Activated T-cell treated with anti-CD3 and anti-CD28 coated beads, Interleukin-2, amount 50 U/mL, for 48 hours (primary cell): Measurements from ENCODE around the gene SLC43A1.
"Not testable (repeated sequence)": the region's sequence is repeated elsewhere in the genome, so short reads cannot be mapped to it uniquely, and the experiment has no call there.

Experiments used
- DNase-seq, 2 experiments: peaks; one replicate each; pipeline ENCODE4 v3.0.0-alpha.2; 2020

SLC43A1 gene

DNA sequence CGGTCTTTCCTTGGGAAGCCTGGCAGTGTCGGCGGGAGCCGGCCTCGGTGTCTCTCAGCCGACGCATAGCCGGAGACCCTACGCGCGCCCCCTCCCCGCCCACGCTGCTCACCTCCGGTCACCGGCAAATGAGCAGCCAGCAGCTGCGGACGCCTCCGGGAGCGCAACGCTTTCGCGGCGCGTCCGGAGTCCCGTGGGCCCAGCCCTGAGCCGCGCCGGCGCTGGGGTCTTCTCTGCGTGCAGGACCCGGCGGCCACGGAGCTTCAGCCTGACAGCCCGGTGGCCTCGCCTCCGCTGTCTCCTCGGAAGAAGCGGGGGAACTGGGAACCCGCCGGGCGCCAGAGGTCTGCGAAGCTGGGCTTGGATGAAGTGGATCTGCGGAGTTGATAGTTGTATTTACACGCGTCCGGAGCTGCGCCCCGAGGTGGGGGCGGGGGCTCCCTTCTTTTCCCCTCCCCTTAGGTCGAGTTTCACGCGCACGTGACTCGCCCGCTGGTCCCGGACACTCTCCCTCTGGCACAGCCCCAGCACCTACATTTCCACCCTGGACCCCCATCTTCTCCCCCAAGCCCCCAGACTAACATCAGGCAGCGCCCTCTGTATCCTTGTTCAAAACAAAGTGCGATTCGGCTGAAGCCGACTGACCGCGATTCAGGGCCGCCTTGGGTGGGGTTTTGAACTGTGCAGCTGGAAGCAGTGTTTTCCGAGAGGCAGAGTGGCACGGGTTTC, at the start of gene SLC43A1:
Gene SLC43A1 (minus strand): TSS at position 371 of the 729 bp plus-strand sequence. CDS start 1,591 bp downstream, outside the sequence.
- DNase-seq = peak; percentile 61 to 71

DNA sequence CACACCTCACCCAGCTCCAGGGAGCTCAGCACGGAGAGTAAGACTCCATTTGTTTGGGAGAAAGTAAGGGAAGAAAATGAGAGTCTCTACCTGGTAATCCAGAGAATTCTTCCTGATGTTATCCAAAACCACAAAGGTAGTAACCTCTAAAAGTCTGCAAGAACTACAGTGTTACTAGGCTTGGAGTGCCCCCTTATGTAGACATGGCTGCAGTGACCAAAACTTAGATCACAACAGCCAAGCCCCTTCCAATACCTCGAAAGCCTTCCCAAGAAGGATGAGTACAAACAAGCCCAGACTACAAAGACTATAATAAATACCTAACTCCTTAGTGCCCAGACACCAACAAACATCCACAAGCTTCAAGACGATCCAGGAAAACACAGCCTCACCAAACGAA, 47.1 kb upstream of the SLC43A1 start:
- DNase-seq = no peak

DNA sequence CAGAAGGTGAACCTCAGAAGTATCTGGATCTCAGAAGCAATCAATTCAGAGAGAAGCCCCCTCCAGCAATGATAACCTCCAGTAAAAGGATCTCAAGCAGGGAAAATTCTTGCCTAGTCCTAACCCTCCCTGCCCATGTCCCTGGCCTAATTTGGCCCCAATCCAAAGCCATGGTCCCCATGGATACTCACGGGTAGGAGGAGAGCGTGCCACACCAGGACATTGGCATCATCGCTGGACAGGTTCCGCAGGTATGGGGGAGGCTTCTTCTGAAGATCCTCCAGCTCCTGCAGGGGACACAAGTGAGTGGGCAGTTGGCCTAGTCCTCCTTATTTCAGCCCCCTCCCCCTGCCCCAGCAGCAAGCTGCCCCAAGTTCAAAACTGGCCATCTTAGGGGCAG, 44.6 kb upstream of the SLC43A1 start:
- DNase-seq = no peak

DNA sequence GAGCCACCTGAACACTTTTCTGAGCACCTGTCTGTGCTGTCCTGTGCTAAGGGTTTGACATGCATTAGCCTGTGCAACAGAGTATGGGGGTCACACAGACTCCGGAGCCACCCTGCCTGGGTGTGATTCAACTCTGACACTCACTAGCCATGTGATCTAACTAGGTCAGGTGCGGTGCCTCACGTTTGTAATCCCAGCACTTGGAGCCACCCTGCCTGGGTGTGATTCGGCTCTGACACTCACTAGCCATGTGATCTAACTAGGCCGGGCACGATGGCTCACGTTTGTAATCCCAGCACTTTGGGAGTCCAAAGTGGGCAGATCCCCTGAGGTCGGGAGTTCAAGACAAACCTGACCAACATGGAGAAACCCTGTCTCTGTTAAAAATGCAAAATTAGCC, 40.5 kb upstream of the SLC43A1 start:
- no peak for DNase-seq

DNA sequence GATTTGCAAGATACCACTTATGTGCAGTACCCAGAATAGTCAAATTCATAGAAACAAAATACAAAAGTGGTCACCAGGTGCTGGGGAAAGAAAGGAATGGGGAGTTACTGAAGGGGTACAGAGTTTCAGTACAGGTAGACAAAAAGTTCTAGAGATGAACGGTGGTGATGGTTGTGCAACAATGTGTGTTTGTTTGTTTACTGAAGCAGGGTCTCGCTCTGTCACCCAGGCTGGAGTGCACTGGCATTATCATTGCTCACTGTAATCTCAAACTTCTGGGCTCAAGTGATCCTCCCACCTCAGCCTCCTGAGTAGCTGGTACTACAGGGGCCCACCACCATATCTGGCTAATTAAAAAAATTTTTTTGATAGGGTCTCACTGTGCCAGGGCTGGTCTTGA, 39.9 kb upstream of the SLC43A1 start:
- DNase-seq = no peak

DNA sequence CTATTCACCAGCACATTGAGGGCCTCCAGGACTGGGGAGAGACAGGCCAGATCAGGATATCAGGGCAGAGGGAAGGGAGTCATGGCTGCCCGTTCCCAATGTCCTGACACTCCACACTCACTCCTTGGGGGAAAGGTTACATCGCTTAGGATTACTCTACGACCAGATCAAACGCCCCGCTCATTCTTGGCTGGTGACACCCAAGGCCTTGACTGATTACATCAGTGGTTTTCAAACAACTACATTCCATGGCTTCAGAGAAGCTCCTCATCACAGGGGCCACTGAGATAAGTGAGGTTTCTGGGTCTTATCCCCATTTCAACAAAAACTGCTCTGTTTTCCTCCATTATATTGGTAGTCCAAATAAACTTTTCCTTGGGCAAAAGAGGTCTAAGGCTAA, 37.0 kb upstream of the SLC43A1 start:
- no peak for DNase-seq

DNA sequence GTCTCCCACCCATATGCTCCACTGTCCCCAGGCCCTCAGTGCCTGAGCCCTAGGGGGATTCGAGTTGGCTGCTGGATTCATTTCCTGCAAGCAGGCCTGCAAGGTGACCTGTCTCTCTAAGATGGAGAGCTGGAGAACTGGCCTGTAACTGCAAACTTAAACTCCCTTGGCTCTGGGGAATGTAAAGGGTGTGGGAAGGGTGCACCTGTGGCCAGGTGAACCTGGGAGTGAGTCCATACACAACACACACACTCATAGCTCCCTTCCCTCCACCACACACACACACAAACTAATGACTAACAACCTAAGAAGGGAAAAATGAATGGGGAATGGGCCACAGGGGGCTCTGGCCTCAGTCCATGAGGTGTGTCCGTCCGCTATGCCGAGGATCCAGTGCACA, 36.4 kb upstream of the SLC43A1 start:
- no peak for DNase-seq

DNA sequence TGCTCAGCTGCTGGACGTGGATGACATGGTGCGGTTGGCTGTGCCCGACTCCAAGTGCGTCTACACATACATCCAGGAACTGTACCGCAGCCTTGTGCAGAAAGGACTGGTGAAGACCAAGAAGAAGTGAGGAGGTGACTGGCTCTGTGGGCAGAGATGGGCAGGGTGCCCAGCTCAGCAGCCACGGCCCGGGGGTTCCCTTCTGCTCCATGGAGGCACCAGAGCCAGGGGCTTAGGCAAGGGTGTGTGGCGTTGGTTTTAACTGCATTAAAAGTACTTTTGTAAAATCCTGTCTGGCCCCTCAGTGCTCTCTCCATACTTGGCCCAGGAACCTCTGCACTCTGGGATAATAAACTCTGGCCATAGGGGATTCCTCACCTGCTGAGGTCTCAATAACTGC, 34.5 kb upstream of the SLC43A1 start:
- no peak for DNase-seq

DNA sequence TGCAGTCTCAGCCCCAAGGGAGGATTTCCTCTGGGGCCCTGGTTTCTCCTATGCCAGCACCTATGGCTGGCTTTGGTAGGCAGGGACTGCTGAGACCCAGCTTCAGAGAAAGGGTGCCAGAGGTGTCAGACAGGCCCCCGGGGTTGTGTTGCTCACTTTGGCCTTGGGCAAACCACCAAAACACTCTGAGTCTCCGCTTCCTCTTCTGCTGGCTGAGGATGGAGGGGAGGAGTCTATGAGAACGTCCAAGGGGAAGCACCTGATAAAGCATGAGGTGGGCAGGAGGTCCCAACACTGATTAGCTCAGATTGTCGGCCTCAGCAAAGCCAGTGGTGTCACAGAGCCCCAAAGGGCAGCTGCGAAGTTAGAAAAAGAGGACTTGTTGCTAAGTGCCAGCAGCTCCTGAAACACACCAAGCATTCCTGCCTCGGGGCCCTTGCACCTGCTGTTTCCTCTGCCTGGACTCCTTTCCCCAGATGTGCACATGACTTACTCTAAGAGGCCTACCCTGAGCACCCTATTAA, 32.4 kb upstream of the SLC43A1 start:
- no peak for DNase-seq

DNA sequence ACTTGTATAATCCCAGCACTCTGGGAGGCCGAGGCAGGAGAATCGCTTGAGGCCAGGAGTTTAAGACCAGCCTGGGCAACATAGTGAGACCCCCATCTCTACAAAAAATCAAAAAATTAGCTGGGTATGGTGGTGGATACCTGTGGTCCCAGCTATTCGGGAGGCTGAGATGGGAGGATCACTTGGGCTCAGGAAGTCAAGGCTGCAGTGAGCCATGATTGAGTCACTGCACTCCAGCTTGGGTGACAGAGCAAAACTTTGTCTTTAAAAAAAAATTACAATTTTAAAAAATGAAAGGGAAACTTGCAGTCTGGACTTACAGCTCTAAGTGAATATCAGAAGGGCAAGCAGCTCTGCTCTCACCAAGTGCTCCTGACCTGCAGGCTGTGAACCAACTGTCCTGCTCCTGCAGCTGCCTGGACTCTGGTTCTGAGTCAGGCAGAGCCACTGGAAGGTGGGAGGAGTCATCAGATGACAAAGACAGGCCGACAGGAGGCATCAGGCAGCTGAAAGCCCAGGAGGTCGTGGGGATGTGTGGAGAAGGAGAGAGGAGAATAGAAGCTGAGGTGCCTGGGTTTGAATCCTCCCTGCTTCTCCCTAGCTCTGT, 31.5 kb upstream of the SLC43A1 start:
- peak in 1 of 2 experiments; percentile 41 for DNase-seq

DNA sequence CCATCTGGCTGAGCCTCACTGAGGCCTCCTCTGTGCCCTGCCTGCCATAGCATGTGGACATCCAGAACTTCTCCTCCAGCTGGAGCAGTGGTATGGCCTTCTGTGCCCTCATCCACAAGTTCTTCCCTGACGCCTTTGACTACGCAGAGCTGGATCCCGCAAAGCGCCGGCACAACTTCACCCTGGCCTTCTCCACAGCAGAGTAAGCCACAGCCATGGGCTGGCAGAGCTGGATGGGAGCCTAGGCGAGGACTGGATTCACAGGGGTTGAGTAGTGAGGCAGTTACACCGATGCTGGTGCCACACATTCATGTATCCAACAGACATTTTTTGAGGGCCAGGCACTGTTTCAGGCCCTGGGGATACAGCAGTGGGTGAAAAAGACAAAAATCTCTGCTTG, 30.9 kb upstream of the SLC43A1 start:
- no peak for DNase-seq

DNA sequence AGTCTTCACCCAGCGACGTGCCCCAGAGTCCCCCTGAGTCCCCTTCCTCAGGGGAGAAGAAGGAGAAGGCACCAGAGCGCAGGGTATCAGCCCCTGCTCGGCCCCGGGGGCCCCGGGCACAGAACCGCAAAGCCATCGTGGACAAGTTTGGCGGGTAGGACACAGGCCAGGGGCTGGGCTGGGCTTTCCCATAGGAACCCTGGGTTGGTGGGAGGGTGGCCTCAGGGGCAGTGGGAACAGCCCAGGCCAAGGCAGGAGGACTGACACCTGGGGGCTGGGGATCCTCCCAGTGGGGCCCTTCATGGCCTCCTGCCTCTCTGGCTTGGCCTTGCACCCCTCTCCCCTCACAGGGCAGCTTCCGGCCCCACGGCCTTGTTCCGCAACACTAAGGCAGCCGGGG, 30.4 kb upstream of the SLC43A1 start:
- DNase-seq = no peak

DNA sequence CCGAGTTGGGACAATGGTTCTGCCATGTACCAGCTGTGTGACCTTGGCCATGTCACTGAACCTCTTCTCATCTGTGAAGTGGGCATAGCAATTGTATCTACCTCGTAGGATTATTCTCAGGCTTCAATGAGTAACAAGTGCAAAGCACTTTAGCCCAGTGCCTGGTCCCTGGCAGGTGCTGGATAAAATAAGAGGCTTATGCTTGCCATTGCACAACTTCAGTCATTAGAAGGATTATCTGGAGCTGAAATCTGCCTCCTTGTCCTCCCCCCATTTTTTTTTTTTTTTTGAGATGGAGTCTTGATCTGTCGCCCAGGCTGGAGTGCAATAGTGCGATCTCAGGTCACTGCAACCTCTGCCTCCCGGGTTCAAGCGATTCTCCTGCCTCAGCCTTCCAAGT, 29.1 kb upstream of the SLC43A1 start:
- no peak for DNase-seq

DNA sequence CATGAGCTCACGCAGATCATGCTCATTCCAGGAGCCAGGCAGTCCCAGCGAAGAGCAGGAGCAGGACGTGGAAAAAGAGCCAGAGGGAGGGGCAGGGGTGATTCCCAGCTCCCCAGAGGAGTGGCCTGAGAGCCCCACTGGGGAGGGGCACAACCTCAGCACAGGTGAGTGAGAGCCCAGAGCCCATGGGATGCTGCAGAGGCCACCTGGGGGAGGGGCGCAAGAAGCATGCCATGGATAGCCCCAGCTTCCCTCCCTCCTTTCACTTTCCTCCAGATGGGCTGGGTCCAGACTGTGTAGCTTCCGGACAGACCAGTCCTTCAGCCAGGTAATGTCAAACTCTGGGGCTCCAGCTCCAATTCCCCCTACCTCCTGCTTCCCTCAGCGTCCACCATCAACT, 28.1 kb upstream of the SLC43A1 start:
- no peak for DNase-seq

DNA sequence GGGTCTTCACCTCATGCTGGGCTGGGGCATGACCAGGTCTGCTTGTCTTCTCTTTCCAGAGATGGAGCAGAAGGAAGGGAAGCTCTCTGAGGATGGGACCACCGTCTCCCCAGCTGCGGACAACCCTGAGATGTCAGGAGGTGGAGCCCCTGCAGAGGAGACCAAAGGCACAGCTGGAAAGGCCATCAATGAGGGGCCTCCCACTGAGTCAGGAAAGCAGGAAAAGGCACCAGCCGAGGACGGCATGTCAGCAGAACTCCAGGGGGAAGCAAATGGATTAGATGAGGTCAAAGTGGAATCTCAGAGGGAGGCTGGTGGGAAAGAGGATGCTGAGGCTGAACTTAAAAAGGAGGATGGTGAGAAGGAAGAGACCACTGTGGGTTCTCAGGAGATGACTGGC, 27.1 kb upstream of the SLC43A1 start:
- no peak for DNase-seq

DNA sequence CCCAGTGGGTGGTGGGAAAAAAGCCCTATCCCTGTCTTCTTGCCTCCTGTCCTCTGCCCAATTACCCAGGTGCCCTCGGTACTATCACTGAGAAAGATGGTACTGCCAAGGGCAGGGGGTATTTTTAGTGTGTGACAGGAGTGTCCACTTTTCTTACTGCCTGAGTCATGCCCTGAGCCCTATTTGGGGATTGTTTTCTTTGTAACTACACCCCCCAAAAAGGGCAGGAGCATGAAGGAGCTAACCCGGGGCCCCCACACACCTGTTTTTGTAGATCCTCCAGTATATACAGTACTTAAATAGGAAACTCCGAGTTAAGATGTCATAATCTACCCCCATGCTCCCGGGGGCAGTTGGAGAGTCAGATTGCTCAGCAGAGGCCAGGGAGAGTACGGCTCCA, 25.7 kb upstream of the SLC43A1 start:
- DNase-seq = no peak

DNA sequence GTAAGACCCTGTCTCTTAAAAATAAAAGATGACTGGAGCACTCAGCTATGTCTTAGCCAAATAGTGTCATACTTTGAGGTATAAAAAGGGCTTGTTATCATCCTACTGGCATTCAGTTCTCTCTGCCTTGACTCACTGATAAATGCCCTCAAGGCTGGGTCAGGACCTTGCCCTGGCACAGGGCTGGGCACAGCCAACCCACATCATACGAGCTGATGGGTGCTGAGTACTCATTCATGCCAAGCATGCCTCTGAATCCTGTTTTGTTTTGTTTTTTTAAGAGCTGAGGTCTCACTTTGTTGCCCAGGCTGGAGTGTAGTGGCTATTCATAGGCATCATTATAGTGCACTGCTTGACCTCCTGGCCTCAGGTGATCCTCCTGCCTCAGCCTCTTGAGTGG, 23.8 kb upstream of the SLC43A1 start:
- no peak for DNase-seq

DNA sequence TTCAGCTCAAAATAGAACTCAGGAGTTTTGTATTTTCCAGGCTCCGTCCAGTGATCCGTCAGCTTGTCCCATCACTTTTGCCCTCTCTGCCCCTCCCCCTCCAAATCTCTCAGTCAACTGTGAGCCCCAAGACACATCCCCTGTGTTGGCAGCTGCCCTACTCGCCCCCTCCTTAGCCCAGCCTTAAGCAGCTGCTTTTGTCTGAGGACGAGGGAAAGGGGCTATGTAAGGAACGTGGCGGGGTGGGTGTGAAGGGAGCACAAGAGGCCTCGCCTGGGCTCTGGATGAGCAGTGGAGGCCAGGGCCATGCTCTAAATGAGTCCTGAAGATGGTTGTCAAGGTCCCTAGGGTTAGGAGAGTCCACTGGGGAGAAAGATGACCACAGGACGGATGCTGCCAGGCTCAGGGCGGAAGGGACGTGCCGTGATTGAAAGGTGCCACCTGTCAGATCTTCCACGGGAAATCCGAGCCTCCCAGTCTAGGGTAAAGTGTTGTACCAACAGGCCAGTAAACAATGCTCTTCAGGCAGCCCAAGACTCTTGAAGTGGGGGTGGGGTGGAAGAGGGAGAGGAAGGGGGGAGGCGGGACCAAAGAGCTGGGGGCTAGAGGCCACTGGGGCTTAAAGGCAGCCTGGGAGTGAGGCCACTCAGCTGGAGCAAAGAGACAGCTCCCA, 21.6 kb upstream of the SLC43A1 start, which contains the start of gene SMTNL1:
Gene SMTNL1 (plus strand): TSS at position 649 of the 673 bp plus-strand sequence. CDS start 5,048 bp downstream, outside the sequence.
- no peak for DNase-seq

DNA sequence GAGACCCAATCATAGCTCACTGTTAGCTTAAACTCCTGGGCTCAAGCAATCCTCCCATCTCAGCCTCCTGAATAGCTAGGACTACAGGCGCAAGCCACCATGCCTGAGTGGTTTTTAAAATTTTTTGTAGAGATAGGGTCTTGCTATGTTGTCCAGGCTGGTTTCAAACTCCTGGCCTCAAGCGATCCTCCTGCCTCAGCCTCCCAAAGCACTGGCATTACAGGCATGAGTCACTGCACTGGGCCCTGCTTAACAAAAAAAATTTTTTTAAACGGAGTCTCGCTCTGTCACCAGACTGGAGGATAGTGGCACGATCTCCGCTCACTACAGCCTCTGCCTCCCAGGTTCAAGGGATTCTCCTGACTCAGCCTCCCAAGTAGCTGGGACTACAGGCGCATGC, 18.9 kb upstream of the SLC43A1 start:
- not testable (repeated sequence) for DNase-seq

DNA sequence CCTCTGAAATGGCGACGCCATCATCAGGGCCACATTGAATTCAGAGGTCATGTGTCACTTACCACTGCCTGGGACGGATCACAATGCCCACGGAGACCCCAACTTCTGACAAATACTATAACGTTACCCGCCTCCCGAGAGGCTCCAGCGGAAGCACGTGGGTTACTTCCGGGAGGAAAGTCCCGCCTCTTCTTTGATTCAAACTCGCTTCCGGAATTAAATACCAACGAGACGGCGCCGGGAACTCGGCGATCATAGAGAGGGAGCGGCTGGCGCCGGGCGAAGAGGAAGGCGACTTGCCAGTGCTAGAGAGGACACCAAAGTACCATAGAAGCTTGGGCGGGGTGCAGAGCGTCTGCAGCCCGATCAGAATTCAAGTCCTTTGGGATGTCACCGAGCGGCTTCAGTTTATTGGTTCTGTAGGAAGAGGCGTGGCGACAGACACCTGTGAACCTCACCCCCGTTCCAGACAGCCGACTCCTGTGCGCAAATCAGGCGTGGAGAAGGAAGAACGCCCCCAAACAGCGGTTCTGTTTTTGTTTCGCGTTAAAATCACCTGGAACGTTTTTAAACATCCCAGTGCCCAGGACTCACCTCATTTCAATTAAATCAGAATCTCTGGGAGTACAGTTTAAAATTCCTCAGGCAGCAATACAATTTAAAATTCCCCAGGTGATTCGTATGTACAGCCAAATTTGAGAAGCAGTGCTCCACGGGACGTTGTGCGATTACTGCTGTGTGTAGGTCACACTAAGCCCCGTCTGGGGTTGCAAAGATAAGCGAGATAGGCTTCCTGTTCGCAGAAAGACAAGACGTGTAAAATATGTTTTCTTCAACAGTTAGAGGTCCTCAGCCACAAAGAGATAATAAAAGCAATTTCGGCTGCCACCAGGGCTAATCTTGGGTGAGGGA, 15.3 kb upstream of the SLC43A1 start, which contains the start of gene TIMM10:
Gene TIMM10 (minus strand): TSS at position 159 of the 912 bp plus-strand sequence. CDS start 565 bp downstream, outside the sequence.
- peak; percentile 93 to 95 for DNase-seq

DNA sequence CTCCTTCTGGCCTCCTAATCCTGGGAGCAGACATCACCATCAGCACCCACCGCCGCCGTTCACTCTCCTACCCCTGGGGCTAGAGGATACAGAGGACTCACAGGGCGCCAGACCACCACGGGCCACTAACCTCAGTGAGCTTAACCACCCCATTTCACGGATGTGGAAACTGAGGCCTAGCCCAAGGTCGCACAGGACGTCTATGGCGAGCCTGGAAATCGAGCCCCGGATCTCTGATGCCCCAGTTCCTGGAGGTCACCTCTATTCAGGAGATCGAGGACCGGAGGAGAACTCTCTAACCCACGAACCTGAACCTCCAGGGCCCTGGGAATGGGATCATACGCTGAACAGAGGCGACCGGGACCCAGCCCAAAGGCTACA, 14.7 kb upstream of the SLC43A1 start:
- no peak for DNase-seq

DNA sequence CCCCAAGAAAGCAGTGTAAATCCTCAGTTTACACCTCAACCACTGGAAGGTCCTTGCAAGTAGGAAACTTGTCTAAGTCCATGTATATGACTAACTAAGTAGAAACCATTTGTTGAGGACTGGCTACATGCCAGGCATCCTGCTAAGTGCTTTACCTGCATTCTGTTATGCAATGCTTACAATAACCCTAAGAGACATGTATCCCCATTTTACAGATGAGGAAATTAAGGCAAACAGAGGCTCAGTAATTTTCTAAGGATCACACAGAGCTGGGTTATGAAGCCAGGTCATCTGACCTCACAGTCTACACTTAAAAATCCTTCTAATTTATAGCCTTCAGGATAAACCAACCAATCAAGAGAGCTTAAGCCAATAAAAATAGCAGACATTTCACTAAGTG, 13.5 kb upstream of the SLC43A1 start:
- no peak for DNase-seq
